ENCODE data around the gene ASB8. TPM values are rescaled to one million over a fixed set of nuclear protein-coding genes. Genes with fewer than 3 reads are reported as not detected.

ASB8 gene
- total and polyA plus RNA-seq, 9 of the 15 experiments (the other 6 are each of a cell fraction or from before 2014, with no cell fraction given), result 13.3 to 29.0 (median 19.6) TPM

DNA sequence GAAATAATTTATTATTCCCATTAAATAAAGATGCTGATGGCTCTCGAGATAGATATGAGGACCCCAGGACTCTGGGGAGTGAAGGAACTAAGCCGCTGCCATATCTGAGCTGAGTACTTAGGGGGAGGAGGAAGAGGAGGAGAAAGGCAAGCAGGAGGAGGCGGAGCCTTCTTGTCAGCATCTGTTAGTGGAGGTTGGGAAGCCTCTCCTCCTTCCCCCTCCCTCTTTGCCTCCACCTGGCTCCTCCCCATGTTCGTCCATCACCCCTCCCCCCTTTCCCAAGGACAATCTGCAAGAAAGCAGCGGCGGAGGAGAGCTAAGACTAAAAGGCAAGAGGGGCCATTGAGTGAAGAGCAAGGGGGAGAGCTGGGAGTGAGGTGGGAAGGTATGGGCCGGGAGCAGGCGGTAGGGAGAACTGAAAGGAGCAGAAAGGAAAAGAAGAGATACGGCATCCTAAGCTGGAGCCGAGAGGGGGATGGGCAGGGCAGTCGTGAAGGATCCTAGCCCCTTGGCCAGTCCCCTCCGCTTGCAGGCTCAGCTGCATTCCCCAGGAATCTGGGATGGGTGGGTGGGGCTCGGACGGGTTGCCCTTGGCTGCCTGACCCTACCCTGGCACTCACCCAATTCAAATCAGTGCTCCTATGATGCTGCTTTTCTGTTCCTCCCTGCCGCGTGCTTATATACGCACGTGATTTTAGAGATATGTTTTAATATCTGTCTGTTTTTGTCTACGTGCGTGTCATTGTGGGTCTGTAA, 38.1 kb downstream of the ASB8 start, which contains the start of gene PFKM (continued):
- TF ChIP-seq PRPF4 (IDR thresholded peaks at IDR 0.05; ENCODE audit: insufficient read depth, low read depth, low read length, poor library complexity, severe bottlenecking) (no peak), POLR2B (IDR thresholded peaks at IDR 0.05; ENCODE audit: low read depth, partially characterized antibody) (peak; percentile 36), IFI16 (CRISPR knock-in tag; IDR thresholded peaks at IDR 0.05) (no peak), ZC3H4 (CRISPR knock-in tag; IDR thresholded peaks at IDR 0.05; ENCODE audit: borderline replicate concordance) (no peak), SMAD1 (IDR thresholded peaks at IDR 0.05; ENCODE audit: low read depth, low read length, partially characterized antibody) (no peak), CHCHD3 (CRISPR knock-in tag; IDR thresholded peaks at IDR 0.05) (no peak), KDM1A (IDR thresholded peaks at IDR 0.05) (peak; percentile 84 to 93), ARID1B (IDR thresholded peaks at IDR 0.05) (peak; percentile 62), ZNF232 (CRISPR knock-in tag; IDR thresholded peaks at IDR 0.05) (no peak), SRSF7 (optimal IDR thresholded peaks at IDR 0.05; ENCODE audit: low read depth, low read length) (no peak), MTA1 (IDR thresholded peaks at IDR 0.05; ENCODE audit: borderline replicate concordance) (peak; percentile 53; the same call in 1 of the 2 replicates), ZBTB17 (CRISPR knock-in tag; IDR thresholded peaks at IDR 0.05) (no peak), ZNF695 (CRISPR knock-in tag; IDR thresholded peaks at IDR 0.05) (no peak), MYBL2 (IDR thresholded peaks at IDR 0.05; ENCODE audit: low read depth) (no peak), MYBL2 (CRISPR knock-in tag; IDR thresholded peaks at IDR 0.05; ENCODE audit: borderline replicate concordance) (no peak)
- TF ChIP-seq, protein P1, sequence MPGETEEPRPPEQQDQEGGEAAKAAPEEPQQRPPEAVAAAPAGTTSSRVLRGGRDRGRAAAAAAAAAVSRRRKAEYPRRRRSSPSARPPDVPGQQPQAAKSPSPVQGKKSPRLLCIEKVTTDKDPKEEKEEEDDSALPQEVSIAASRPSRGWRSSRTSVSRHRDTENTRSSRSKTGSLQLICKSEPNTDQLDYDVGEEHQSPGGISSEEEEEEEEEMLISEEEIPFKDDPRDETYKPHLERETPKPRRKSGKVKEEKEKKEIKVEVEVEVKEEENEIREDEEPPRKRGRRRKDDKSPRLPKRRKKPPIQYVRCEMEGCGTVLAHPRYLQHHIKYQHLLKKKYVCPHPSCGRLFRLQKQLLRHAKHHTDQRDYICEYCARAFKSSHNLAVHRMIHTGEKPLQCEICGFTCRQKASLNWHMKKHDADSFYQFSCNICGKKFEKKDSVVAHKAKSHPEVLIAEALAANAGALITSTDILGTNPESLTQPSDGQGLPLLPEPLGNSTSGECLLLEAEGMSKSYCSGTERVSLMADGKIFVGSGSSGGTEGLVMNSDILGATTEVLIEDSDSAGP (CRISPR knock-in tag; IDR thresholded peaks at IDR 0.05), result no peak
- TF ChIP-seq, protein P2, sequence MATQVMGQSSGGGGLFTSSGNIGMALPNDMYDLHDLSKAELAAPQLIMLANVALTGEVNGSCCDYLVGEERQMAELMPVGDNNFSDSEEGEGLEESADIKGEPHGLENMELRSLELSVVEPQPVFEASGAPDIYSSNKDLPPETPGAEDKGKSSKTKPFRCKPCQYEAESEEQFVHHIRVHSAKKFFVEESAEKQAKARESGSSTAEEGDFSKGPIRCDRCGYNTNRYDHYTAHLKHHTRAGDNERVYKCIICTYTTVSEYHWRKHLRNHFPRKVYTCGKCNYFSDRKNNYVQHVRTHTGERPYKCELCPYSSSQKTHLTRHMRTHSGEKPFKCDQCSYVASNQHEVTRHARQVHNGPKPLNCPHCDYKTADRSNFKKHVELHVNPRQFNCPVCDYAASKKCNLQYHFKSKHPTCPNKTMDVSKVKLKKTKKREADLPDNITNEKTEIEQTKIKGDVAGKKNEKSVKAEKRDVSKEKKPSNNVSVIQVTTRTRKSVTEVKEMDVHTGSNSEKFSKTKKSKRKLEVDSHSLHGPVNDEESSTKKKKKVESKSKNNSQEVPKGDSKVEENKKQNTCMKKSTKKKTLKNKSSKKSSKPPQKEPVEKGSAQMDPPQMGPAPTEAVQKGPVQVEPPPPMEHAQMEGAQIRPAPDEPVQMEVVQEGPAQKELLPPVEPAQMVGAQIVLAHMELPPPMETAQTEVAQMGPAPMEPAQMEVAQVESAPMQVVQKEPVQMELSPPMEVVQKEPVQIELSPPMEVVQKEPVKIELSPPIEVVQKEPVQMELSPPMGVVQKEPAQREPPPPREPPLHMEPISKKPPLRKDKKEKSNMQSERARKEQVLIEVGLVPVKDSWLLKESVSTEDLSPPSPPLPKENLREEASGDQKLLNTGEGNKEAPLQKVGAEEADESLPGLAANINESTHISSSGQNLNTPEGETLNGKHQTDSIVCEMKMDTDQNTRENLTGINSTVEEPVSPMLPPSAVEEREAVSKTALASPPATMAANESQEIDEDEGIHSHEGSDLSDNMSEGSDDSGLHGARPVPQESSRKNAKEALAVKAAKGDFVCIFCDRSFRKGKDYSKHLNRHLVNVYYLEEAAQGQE (IDR thresholded peaks at IDR 0.05; ENCODE audit: borderline replicate concordance), result no peak
- TF ChIP-seq, protein P2 (CRISPR knock-in tag; IDR thresholded peaks at IDR 0.05; ENCODE audit: low read depth), result no peak
- TF ChIP-seq, protein P3, sequence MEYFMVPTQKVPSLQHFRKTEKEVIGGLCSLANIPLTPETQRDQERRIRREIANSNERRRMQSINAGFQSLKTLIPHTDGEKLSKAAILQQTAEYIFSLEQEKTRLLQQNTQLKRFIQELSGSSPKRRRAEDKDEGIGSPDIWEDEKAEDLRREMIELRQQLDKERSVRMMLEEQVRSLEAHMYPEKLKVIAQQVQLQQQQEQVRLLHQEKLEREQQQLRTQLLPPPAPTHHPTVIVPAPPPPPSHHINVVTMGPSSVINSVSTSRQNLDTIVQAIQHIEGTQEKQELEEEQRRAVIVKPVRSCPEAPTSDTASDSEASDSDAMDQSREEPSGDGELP (CRISPR knock-in tag; IDR thresholded peaks at IDR 0.05; ENCODE audit: borderline replicate concordance), result peak; percentile 70
